ENCODE data around the gene ATP6V0A1.
"Not testable (repeated sequence)": the region's sequence is repeated elsewhere in the genome, so short reads cannot be mapped to it uniquely, and the experiment has no call there.

Gene ATP6V0A1

GRCh38 chr17:42520540-42520951 lies 61.9 kb downstream of the ATP6V0A1 start:
- DNase-seq, result no peak

GRCh38 chr17:42521036-42521435 lies 62.4 kb downstream of the ATP6V0A1 start:
- DNase-seq, result no peak

DNA sequence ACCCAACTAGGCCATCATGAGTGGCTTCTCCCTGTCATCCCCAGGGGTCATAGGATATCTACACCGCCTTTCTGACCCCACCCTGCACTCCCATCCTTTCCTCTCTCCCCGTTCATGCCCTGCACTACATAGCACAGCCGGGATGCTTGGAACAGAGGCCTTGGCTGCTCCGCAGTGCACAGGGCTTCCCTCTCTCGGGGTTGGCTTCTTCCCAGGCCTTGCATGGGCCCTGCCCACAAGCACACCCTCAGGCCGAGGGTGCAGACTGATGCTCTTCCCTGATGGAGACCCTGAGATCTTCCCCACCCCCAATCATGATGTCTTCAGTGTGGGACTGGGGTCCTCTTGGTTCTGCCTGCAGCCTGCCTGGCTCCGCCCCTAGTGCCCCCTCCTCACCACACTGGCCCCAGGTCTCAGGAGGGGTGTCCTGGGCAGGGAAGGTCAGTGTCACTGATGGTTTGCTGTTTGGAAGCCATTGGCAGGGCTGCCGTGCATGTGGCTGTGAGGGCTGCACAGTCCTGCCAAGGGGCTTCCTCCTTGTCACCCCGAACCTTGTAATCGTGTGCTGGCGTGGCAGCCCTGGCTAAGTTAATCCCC lies 63.1 kb downstream of the ATP6V0A1 start:
- no peak for DNase-seq

GRCh38 chr17:42522263-42522790 lies 63.6 kb downstream of the ATP6V0A1 start:
- no peak for DNase-seq

- no peak for DNase-seq
Measured at GRCh38 chr17:42522798-42523278, 64.2 kb downstream of the ATP6V0A1 start.

GRCh38 chr17:42525221-42525620 lies 66.5 kb downstream of the ATP6V0A1 start:
- no peak for DNase-seq

DNA sequence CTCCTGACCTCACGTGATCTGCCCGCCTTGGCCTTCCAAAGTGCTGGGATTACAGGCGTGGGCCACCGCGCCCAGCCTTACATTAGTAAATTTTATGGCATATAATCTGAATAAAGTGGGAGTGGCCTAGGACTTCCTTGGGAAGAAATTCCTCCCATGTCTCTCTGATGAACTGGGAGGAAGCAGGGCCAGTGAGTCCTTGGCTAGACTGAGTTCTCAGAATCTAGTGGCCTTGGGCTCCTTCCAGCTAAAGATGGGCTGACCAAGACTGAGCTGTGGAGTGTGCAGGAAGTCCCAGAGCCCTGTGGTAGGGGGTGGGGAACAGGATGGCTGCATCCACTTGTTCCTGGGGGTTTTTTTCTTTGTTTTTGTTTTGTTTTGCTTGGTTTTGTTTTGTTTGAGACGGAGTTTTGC lies 67.4 kb downstream of the ATP6V0A1 start:
- DNase-seq, result no peak

DNA sequence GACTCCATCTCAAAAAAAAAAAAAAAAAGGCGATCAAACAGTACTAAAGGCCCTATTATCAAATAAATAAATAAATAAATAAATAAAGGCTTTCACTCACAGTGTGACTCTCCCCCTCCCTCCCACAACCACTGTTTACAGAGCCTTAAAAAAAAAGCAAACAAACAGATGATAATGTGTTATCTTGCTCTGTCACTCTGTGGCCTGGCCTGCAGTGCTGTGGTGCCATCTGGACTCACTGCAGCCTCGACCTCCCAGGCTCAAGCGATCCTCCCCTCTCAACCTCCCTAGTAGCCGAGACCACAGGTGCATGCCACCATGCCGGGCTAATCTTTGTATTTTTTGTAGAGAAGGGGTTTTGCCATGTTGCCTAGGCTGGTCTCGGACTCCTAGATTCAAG lies 69.3 kb downstream of the ATP6V0A1 start:
- DNase-seq, result no peak

DNA sequence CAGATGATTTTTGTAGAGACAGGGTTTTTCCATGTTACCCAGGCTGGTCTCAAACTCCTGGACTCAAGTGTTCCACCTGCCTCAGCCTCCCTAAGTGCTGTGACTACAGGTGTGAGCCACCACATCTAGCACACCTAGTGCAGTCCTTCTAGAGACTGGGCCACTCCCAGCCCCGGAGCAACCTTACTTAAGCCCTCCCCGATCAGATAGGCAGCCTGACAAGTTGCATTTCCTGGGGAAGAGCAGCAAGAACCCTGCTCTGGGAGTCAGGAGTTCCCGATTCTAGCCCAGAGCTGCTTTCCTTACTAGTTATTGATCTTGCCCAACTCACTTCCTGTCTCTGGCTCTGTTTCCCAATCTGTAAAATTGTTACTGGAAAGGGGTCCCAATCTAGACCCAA lies 70.4 kb downstream of the ATP6V0A1 start:
- DNase-seq, result no peak

DNA sequence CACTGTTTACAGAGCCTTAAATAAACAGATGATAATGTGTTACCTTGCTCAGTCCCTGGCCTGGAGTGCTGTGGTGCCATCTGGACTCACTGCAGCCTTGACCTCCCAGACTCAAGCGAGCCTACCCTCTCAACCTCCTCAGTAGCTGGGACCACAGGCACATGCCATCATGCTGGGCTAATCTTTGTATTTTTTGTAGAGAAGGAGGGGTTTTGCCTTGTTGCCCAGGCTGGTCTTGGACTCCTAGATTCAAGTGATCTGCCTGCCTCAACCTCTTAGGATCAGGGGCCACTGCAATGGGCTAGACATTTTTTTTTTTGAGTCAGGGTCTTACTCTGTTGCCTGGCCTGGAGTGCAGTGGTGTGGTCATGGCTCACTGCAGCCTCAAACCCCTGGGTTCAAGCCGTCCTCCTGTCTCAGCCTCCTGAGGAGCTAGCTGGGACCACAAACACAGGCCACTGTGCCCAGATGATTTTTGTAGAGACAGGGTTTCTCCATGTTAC lies 72.3 kb downstream of the ATP6V0A1 start:
- no peak for DNase-seq

GRCh38 chr17:42531455-42532354 lies 73.0 kb downstream of the ATP6V0A1 start:
- peak; percentile 28 for DNase-seq

- no peak for DNase-seq
Measured at GRCh38 chr17:42535155-42536047, 76.7 kb downstream of the ATP6V0A1 start.

DNA sequence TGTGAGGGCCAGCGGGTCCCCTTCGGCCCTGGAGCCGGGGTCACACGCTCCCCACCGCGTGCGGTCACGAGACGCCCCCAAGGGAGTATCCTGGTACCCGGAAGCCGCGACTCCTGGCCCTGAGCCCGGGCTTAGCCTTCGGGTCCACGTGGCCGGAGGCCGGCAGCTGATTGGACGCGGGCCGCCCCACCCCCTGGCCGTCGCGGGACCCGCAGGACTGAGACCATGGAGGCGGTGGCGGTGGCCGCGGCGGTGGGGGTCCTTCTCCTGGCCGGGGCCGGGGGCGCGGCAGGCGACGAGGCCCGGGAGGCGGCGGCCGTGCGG lies 77.3 kb downstream of the ATP6V0A1 start, which contains the start of gene NAGLU:
TSS of gene NAGLU (plus strand) at position 194 of the 324 bp plus-strand sequence. CDS start at position 226, 32 bp downstream.
- DNase-seq, result peak; percentile 67

DNA sequence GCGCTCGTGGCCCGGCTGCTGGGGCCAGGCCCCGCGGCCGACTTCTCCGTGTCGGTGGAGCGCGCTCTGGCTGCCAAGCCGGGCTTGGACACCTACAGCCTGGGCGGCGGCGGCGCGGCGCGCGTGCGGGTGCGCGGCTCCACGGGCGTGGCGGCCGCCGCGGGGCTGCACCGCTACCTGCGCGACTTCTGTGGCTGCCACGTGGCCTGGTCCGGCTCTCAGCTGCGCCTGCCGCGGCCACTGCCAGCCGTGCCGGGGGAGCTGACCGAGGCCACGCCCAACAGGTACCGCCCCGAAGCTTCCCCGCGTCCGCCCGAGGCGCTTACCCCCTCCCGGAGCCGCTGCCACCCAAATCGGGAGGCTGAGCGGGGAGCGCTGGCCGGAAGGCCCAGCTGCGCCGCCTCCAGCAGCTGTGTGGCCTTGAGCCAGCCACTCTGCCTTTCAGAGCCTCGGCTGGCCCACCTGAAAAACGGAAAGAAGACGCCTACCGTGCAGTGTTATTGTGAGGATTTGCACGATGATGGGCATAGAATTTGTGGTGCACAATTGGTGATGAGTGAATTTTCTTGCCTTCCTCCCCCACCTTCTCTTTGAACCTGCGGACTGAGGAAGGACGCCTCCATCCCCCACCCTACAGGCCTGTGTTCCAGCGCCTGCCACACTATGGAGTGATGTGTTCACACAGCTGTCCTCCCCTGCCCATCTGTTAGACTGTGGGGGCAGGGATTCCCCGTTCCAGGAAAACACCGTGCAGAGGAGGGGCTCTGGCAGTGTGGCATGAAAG lies 77.9 kb downstream of the ATP6V0A1 start:
- peak; percentile 51 for DNase-seq

- DNase-seq, result no peak
Measured at GRCh38 chr17:42537156-42537805, 78.6 kb downstream of the ATP6V0A1 start.

DNA sequence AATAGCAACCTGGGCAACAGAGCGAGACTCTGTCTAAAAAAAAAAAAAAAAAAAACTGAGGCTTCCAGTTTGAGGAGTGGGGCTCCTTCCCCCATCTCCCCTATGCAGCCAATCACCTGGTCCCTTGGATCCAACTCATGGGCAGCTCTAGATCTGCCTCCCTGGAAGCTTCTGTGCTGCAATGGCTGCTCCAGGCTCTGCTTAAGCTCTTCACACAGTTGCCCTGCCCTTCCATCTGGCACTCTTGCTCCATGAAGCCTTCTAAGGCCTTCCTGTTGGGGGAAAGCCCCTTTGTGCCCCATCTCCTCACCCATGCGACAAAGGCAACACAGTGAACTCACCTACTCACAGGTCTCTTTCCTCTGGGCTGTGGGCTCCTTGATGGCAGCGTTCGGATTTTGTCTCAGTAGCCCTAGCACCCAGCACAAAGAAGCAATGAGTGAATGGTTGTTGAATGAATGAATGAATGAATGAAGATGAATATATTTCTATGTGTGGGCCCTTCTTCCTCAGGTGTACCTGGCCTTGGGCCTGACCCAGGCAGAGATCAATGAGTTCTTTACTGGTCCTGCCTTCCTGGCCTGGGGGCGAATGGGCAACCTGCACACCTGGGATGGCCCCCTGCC lies 79.3 kb downstream of the ATP6V0A1 start:
- no peak for DNase-seq

GRCh38 chr17:42538482-42538881 lies 79.8 kb downstream of the ATP6V0A1 start:
- no peak for DNase-seq

GRCh38 chr17:42540558-42540957 lies 81.9 kb downstream of the ATP6V0A1 start:
- DNase-seq, result not testable (repeated sequence)

DNA sequence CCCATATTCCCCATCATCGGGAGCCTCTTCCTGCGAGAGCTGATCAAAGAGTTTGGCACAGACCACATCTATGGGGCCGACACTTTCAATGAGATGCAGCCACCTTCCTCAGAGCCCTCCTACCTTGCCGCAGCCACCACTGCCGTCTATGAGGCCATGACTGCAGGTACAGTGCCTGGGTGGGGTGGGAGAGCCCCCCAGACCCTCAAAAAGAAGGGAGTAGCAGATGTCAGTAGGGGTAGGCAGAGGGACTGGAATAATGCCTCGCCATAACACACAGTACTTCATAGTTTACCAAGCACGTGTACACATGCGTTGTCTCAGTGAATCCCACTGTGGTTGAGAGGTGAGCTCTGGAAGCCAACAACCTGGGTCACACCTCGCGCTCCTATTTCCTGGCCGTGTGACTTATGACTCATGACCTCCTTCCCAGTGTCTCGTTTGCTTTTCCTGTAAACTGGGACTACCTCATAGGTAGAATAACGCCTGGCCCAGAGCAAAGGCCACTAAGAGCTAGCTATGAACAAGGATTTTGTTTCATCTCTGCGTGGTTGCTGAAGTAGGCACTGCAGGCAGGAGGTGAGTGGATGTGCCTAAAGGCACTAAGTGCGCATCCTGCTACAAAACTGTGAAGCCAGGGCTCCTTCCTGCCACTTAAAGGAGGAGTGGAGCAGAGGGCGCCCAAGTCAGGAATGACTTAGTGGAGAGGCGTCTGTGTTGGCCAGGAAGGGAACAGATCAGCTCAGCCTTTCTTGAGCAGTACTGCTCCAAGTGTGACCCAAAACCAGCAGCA lies 82.6 kb downstream of the ATP6V0A1 start:
- no peak for DNase-seq
